K562 (cell line): ENCODE results near the gene SH3BP5. TPM values are rescaled to one million over a fixed set of nuclear protein-coding genes. Genes with fewer than 3 reads are reported as not detected.

Source experiments
- ADNP ChIP-seq: fragments of 200-800 bp; sonication (Bioruptor generic); IDR thresholded peaks from 2 replicates; pipeline ENCODE4 v1.6.1; 2016; ENCODE audit warnings: missing genetic modification characterization, missing compliant biosample characterization
- CHD2 ChIP-seq: IDR thresholded peaks from 2 replicates; pipeline ENCODE4 v1.6.1; 2011; ENCODE audit warnings: low read depth, low read length
- GABPA ChIP-seq: fragments of 200-800 bp; sonication (Bioruptor generic); conservative IDR thresholded peaks from 2 replicates; pipeline ENCODE4 v1.6.1; 2016; ENCODE audit warnings: low read depth, missing genetic modification characterization, missing compliant biosample characterization
- ILK ChIP-seq: fragments of 450-650 bp; IDR thresholded peaks from 2 replicates; pipeline ENCODE4 v1.6.1; 2016; ENCODE audit warnings: missing genetic modification characterization, low read depth, mild to moderate bottlenecking, missing compliant biosample characterization, moderate library complexity, borderline replicate concordance
- MEF2D ChIP-seq: conservative IDR thresholded peaks from 2 replicates; pipeline ENCODE4 v1.6.1; 2016; ENCODE audit warnings: low read depth, missing genetic modification characterization, missing compliant biosample characterization
- MEIS2 ChIP-seq: fragments of 450-650 bp; IDR thresholded peaks from 2 replicates; pipeline ENCODE4 v1.6.1; 2014; ENCODE audit warnings: mild to moderate bottlenecking; ENCODE audit not compliant: partially characterized antibody
- NBN ChIP-seq: fragments of 450-650 bp; IDR thresholded peaks from 2 replicates; pipeline ENCODE4 v1.6.1; 2016; ENCODE audit warnings: low read depth, mild to moderate bottlenecking
- NR2F6 ChIP-seq: fragments of 450-650 bp; formaldehyde crosslinking; IDR thresholded peaks from 2 replicates; pipeline ENCODE4 v1.4.0; 2020; ENCODE audit warnings: mild to moderate bottlenecking
- RBM22 ChIP-seq: fragments of 200-400 bp; formaldehyde crosslinking; IDR thresholded peaks from 2 replicates; pipeline ENCODE4 v1.6.1; 2018; ENCODE audit warnings: low read length, low read depth; ENCODE audit not compliant: poor library complexity, severe bottlenecking
- SMAD2 ChIP-seq: fragments of 150-350 bp; IDR thresholded peaks from 2 replicates; pipeline ENCODE4 v1.6.1; 2014; ENCODE audit warnings: low read depth, mild to moderate bottlenecking, low read length
- SREBF2 ChIP-seq: sonication (generic); formaldehyde crosslinking; IDR thresholded peaks from 2 replicates; pipeline ENCODE4 v1.4.0; 2020; ENCODE audit warnings: mild to moderate bottlenecking, missing genetic modification reagents
- ZKSCAN3 ChIP-seq: fragments of 250-450 bp; sonication (Bioruptor Pico); IDR thresholded peaks from 2 replicates; pipeline ENCODE4 v1.4.0; 2020
- ZNF354B ChIP-seq: fragments of 250-450 bp; sonication (Bioruptor Pico); IDR thresholded peaks from 2 replicates; pipeline ENCODE4 v1.4.0; 2020
- ZNF507 ChIP-seq: conservative IDR thresholded peaks from 2 replicates; pipeline ENCODE4 v1.6.1; 2017; ENCODE audit warnings: missing genetic modification characterization, missing compliant biosample characterization
- polyA plus RNA-seq, 8 experiments: library from polyadenylated mRNA; depleted of rRNA in 4 of 8; stranded (reverse) in 5 of 8; unstranded in 3 of 8; fragments of >200 nt; fragmentation: Nextera tagmentation in 2 of 8; fragmentation: Illumina TruSeq in 1 of 8; extraction: Ambion mirVana in 2 of 8; extraction: Trizol in 1 of 8; gene quantifications; 2 replicates each; pipeline versions ENCODE4 v1.2.1 to v1.2.3, GENCODE V29; 2011 to 2014; ENCODE audit warnings: inconsistent platforms in 1 of 8, missing spikeins in 1 of 8
- total RNA-seq, 7 experiments: library from RNA; depleted of rRNA in 6 of 7; stranded (reverse); fragments of >200 nt in 6 of 7; fragmentation: Illumina TruSeq in 2 of 7; extraction: Trizol in 2 of 7; gene quantifications; 2 replicates each; pipeline versions ENCODE4 v1.2.1 to v1.2.3, GENCODE V29; 2011 to 2021; ENCODE audit warnings: low replicate concordance in 1 of 7
- TF ChIP-seq, protein P1 (sequence below): fragments of 450-650 bp; IDR thresholded peaks from 2 replicates; pipeline ENCODE4 v1.6.1; 2018; ENCODE audit not compliant: partially characterized antibody
- TF ChIP-seq, protein P2 (sequence below): fragments of 450-650 bp; IDR thresholded peaks from 2 replicates; pipeline ENCODE4 v1.7.0; 2016; ENCODE audit warnings: borderline replicate concordance
- TF ChIP-seq, protein P3 (sequence below): sonication (generic); formaldehyde crosslinking; IDR thresholded peaks from 2 replicates; pipeline ENCODE4 v1.8.1; 2023; ENCODE audit warnings: mild to moderate bottlenecking, missing genetic modification reagents
- TF ChIP-seq, protein P4 (sequence below): sonication (generic); formaldehyde crosslinking; IDR thresholded peaks from 2 replicates; pipeline ENCODE4 v1.8.0; 2022; ENCODE audit warnings: missing genetic modification reagents, mild to moderate bottlenecking, moderate library complexity, borderline replicate concordance

SH3BP5 gene
- total and polyA plus RNA-seq, 9 of the 15 experiments (the other 6 are each of a cell fraction or from before 2014, with no cell fraction given): 2.9 to 29.0 (median 14.9) TPM

DNA sequence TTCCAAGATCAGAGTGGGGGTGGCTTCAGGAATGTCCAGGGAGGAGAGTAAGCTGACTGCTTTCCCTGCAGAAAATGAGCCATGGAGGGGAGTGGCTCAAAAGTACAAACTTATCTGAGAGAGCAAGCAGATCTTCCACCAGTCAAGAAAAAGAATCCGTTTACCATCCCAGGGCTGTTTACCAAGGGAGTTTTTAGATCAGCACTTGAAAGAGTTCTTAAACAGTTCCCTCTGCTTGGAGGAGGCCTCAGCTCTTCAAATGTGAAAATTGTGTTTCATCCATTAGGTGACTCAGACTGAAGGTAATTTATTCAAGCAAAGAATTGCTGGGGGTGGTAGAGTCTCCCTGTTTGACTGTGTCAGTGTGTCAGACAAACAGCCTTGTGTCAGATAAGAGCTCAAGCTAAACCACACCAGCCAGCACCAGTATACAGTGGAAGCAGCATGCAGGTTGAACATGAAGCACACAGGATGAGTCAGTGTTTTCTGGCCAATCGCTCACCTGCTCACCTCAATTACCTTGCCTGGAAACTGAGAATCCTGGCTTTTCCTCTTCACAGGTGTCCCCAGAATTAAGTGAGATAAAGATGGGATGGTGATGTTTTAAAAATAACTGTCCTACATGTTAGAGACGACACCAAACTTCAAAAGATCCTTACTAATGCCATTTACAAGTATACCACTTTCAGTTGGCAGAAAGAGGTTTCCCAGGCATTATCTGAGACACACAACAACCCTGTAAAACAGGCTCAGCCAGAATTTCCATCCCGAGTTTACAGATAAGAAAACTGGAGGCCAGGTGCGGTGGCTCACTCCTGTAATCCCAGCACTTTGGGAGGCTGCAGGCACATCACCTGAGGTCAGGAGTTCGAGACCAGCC, 21.7 kb downstream of the SH3BP5 start (continued):
- TF ChIP-seq, protein P1, sequence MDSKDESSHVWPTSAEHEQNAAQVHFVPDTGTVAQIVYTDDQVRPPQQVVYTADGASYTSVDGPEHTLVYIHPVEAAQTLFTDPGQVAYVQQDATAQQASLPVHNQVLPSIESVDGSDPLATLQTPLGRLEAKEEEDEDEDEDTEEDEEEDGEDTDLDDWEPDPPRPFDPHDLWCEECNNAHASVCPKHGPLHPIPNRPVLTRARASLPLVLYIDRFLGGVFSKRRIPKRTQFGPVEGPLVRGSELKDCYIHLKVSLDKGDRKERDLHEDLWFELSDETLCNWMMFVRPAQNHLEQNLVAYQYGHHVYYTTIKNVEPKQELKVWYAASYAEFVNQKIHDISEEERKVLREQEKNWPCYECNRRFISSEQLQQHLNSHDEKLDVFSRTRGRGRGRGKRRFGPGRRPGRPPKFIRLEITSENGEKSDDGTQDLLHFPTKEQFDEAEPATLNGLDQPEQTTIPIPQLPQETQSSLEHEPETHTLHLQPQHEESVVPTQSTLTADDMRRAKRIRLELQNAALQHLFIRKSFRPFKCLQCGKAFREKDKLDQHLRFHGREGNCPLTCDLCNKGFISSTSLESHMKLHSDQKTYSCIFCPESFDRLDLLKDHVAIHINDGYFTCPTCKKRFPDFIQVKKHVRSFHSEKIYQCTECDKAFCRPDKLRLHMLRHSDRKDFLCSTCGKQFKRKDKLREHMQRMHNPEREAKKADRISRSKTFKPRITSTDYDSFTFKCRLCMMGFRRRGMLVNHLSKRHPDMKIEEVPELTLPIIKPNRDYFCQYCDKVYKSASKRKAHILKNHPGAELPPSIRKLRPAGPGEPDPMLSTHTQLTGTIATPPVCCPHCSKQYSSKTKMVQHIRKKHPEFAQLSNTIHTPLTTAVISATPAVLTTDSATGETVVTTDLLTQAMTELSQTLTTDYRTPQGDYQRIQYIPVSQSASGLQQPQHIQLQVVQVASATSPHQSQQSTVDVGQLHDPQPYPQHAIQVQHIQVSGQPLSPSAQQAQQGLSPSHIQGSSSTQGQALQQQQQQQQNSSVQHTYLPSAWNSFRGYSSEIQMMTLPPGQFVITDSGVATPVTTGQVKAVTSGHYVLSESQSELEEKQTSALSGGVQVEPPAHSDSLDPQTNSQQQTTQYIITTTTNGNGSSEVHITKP: peak; percentile 66
- no peak for TF ChIP-seq ZKSCAN3 (CRISPR knock-in tag)
- no peak for TF ChIP-seq ZNF354B
- 0 out of 2 replicates have a peak, but pooled peaks have one; percentile 88 for TF ChIP-seq NBN
- peak; percentile 11; the same call in 1 of the 2 replicates for TF ChIP-seq MEF2D (tag)
- TF ChIP-seq ZNF507 (tag): no peak
- peak; percentile 13; the same call in 1 of the 2 replicates for TF ChIP-seq GABPA (tag)
- TF ChIP-seq RBM22: no peak
- TF ChIP-seq ADNP (tag): peak; percentile 98
- no peak for TF ChIP-seq SMAD2
- TF ChIP-seq ILK: no peak
- TF ChIP-seq NR2F6: no peak
- TF ChIP-seq, protein P2, sequence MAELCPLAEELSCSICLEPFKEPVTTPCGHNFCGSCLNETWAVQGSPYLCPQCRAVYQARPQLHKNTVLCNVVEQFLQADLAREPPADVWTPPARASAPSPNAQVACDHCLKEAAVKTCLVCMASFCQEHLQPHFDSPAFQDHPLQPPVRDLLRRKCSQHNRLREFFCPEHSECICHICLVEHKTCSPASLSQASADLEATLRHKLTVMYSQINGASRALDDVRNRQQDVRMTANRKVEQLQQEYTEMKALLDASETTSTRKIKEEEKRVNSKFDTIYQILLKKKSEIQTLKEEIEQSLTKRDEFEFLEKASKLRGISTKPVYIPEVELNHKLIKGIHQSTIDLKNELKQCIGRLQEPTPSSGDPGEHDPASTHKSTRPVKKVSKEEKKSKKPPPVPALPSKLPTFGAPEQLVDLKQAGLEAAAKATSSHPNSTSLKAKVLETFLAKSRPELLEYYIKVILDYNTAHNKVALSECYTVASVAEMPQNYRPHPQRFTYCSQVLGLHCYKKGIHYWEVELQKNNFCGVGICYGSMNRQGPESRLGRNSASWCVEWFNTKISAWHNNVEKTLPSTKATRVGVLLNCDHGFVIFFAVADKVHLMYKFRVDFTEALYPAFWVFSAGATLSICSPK: no peak; the same call in 1 of the 2 replicates
- peak; percentile 91 for TF ChIP-seq MEIS2
- TF ChIP-seq CHD2: 0 out of 2 replicates have a peak, but pooled peaks have one; percentile 15
- TF ChIP-seq, protein P3, sequence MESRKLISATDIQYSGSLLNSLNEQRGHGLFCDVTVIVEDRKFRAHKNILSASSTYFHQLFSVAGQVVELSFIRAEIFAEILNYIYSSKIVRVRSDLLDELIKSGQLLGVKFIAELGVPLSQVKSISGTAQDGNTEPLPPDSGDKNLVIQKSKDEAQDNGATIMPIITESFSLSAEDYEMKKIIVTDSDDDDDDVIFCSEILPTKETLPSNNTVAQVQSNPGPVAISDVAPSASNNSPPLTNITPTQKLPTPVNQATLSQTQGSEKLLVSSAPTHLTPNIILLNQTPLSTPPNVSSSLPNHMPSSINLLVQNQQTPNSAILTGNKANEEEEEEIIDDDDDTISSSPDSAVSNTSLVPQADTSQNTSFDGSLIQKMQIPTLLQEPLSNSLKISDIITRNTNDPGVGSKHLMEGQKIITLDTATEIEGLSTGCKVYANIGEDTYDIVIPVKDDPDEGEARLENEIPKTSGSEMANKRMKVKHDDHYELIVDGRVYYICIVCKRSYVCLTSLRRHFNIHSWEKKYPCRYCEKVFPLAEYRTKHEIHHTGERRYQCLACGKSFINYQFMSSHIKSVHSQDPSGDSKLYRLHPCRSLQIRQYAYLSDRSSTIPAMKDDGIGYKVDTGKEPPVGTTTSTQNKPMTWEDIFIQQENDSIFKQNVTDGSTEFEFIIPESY (CRISPR knock-in tag): peak; percentile 80
- TF ChIP-seq, protein P4, sequence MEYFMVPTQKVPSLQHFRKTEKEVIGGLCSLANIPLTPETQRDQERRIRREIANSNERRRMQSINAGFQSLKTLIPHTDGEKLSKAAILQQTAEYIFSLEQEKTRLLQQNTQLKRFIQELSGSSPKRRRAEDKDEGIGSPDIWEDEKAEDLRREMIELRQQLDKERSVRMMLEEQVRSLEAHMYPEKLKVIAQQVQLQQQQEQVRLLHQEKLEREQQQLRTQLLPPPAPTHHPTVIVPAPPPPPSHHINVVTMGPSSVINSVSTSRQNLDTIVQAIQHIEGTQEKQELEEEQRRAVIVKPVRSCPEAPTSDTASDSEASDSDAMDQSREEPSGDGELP (CRISPR knock-in tag): peak; percentile 50
- no peak for TF ChIP-seq SREBF2 (CRISPR knock-in tag)
